ENCODE results near the gene HELZ. TPM values are rescaled to one million over a fixed set of nuclear protein-coding genes. Genes with fewer than 3 reads are reported as not detected.

The HELZ gene
- total RNA-seq, 4 donors from 2014 or later, result 14.7 to 122 (median 45.9) TPM

GRCh38 chr17:67183531-67183930 is 61.5 kb downstream of the HELZ start:
- TF ChIP-seq CTCF (IDR thresholded peaks at IDR 0.05), result no peak
- TF ChIP-seq POLR2A (IDR thresholded peaks at IDR 0.05), result no peak

GRCh38 chr17:67181825-67182224 is 63.2 kb downstream of the HELZ start:
- no peaks in the 10 kb centered on the region for H3K27me3 ChIP-seq

More at GRCh38 chr17:67183531-67183930, 61.5 kb downstream of the HELZ start:
- Histone ChIP-seq H3K27me3 (no peaks in the 10 kb centered on the region), H3K9me3 (no peaks in the 10 kb centered on the region), H3K36me3 (no peaks in the 10 kb centered on the region), H3K4me3 (no peak overlapping the region), H3K4me1 (no peaks in the 10 kb centered on the region), H3K27ac (no peak overlapping the region)
- no peak for DNase-seq
- intact Hi-C loops (cut with DNase I; ENCODE audit: low total_unique reads), result no loop called here

GRCh38 chr17:67180275-67180674 is 64.7 kb downstream of the HELZ start:
- intact Hi-C loops (cut with DNase I; ENCODE audit: low total_unique reads), result no loop called here
- DNase-seq, result no peak
- Histone ChIP-seq H3K36me3 (no peaks in the 10 kb centered on the region), H3K4me3 (no peak overlapping the region), H3K27ac (no peak overlapping the region), H3K27me3 (no peaks in the 10 kb centered on the region), H3K4me1 (no peaks in the 10 kb centered on the region), H3K9me3 (no peaks in the 10 kb centered on the region)
- TF ChIP-seq CTCF (IDR thresholded peaks at IDR 0.05) (no peak), POLR2A (IDR thresholded peaks at IDR 0.05) (no peak)

More at GRCh38 chr17:67181825-67182224, 63.2 kb downstream of the HELZ start:
- intact Hi-C loops (cut with DNase I; ENCODE audit: low total_unique reads), result no loop called here
- no peaks in the 10 kb centered on the region for H3K4me1 ChIP-seq
- no peak overlapping the region for H3K27ac ChIP-seq
- DNase-seq, result no peak
- no peaks in the 10 kb centered on the region for H3K9me3 ChIP-seq
- H3K4me3 ChIP-seq, result no peak overlapping the region
- no peaks in the 10 kb centered on the region for H3K36me3 ChIP-seq
- no peak for TF ChIP-seq POLR2A (IDR thresholded peaks at IDR 0.05)
- no peak for TF ChIP-seq CTCF (IDR thresholded peaks at IDR 0.05)

- H3K9me3 ChIP-seq, result no peaks in the 10 kb centered on the region
- no peak overlapping the region for H3K27ac ChIP-seq
- no peaks in the 10 kb centered on the region for H3K36me3 ChIP-seq
- no peaks in the 10 kb centered on the region for H3K27me3 ChIP-seq
- no peaks in the 10 kb centered on the region for H3K4me1 ChIP-seq
- intact Hi-C loops (cut with DNase I; ENCODE audit: low total_unique reads), result no loop called here
- no peak for DNase-seq
- TF ChIP-seq POLR2A (IDR thresholded peaks at IDR 0.05), result no peak
- no peak overlapping the region for H3K4me3 ChIP-seq
These were observed 66.4 kb downstream of the HELZ start for GRCh38 chr17:67178555-67178954.

DNA sequence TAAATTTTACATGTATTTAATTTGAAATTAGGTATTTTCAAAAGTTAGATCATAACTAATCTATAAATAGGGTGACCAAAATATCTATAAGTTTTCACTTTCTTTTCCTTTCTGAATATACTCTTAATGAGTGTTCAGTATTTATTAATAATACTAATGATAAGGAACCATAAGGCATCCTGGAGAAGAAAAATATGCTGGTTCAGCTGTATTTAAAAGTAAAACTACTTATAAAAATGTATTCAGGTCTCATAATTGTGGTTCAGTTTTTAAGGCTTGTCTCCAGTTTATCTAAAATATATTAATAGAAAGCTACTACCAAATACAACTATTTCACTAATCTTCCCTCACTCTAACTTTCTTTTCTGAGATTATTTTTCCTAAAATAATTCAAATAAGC is 67.3 kb downstream of the HELZ start:
- Histone ChIP-seq H3K36me3 (no peaks in the 10 kb centered on the region), H3K4me3 (no peak overlapping the region), H3K9me3 (no peaks in the 10 kb centered on the region), H3K27me3 (no peaks in the 10 kb centered on the region), H3K4me1 (no peaks in the 10 kb centered on the region), H3K27ac (no peak overlapping the region)
- no peak for DNase-seq
- intact Hi-C loops (cut with DNase I; ENCODE audit: low total_unique reads), result no loop called here
- TF ChIP-seq POLR2A (IDR thresholded peaks at IDR 0.05) (no peak), CTCF (IDR thresholded peaks at IDR 0.05) (no peak)

DNA sequence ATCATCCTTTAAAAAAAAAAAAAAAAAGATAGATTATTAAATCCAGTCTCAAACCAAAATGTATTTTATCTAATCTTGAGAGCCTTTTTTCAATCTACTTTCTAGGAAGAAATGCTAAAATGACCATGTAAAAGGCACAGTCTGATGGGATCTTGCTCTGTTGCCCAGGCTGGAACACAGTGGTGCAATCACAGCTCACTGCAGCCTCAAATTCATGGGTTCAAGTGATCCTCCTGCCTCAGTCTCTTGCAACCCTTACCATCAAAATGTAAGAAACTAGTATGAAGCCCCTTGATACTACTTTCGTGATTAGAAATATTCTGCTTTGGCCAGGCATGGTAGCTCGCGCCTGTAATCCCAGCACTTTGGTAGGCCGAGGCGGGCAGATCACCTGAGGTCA is 70.8 kb downstream of the HELZ start:
- DNase-seq, result no peak
- Histone ChIP-seq H3K4me3 (no peak overlapping the region), H3K27ac (no peak overlapping the region), H3K36me3 (no peaks in the 10 kb centered on the region), H3K27me3 (no peaks in the 10 kb centered on the region), H3K9me3 (no peaks in the 10 kb centered on the region), H3K4me1 (no peaks in the 10 kb centered on the region)
- intact Hi-C loops (cut with DNase I; ENCODE audit: low total_unique reads), result no loop called here
- TF ChIP-seq CTCF (IDR thresholded peaks at IDR 0.05) (no peak), POLR2A (IDR thresholded peaks at IDR 0.05) (no peak)
